Skeletal muscle satellite cell (primary cell): ENCODE data around the gene BICDL2.
A peak's percentile ranks its signal among the peaks of the same experiment; 100 is the strongest.

Source experiments
- H3K27me3 ChIP-seq: 2 replicates; pipeline ENCODE4 v1.7.0; 2013; ENCODE audit warnings: low read length; ENCODE audit not compliant: control insufficient read depth, insufficient read depth
- H3K36me3 ChIP-seq: 2 replicates; pipeline ENCODE4 v1.7.0; 2013; ENCODE audit warnings: mild to moderate bottlenecking, control low read depth, low read length; ENCODE audit not compliant: insufficient read depth
- H3K4me1 ChIP-seq: 2 replicates; pipeline ENCODE4 v1.7.0; 2013; ENCODE audit warnings: low read length; ENCODE audit not compliant: control insufficient read depth, insufficient read depth
- H3K4me2 ChIP-seq: 2 replicates; pipeline ENCODE4 v1.7.0; 2013; ENCODE audit warnings: mild to moderate bottlenecking, low read length
- H3K4me3 ChIP-seq: 2 replicates; pipeline ENCODE4 v1.7.0; 2013; ENCODE audit warnings: low read length
- H3K9ac ChIP-seq: 2 replicates; pipeline ENCODE4 v1.7.0; 2013; ENCODE audit warnings: mild to moderate bottlenecking, low read depth, low read length, moderate library complexity
- H3K9me3 ChIP-seq: replicated peaks from 2 replicates; pipeline ENCODE4 v1.7.0; 2013; ENCODE audit warnings: mild to moderate bottlenecking, control low read depth, low read length

The BICDL2 gene

DNA sequence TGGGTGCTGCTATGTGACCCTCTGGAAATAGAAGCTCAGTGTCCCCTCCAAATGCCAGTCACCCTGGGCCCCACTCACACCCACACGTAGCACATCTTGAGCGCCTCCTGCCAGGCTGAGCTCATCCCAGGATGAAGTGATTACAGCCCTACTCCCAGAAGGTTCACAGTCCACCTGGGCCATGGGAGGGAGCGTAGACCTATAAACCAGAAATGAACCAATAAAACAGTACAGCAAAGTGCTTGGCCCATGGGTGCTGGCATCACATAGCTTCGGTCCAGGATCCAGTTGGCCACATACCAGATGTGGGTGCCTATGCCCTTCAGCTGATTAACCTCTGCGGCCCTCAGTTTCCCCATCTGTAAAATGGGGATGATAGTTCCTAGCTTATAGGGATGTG lies 2.2 kb upstream of the BICDL2 start:
- Histone ChIP-seq H3K4me2 (no peak overlapping the region), H3K4me1 (no peaks in the 10 kb centered on the region)

GRCh38 chr16:3038256-3038655 lies 1.5 kb upstream of the BICDL2 start:
- no peaks in the 10 kb centered on the region for H3K4me1 ChIP-seq
- H3K4me3 ChIP-seq: no peak overlapping the region
- H3K27me3 ChIP-seq: peaks cover 58% of the 10 kb centered on the region

More for the DNA sequence above, 2.2 kb upstream of the BICDL2 start:
- Histone ChIP-seq H3K9ac (no peak overlapping the region), H3K4me3 (no peak overlapping the region), H3K27me3 (peaks cover 54% of the 10 kb centered on the region), H3K36me3 (no peaks in the 10 kb centered on the region), H3K9me3 (no peaks in the 10 kb centered on the region)

DNA sequence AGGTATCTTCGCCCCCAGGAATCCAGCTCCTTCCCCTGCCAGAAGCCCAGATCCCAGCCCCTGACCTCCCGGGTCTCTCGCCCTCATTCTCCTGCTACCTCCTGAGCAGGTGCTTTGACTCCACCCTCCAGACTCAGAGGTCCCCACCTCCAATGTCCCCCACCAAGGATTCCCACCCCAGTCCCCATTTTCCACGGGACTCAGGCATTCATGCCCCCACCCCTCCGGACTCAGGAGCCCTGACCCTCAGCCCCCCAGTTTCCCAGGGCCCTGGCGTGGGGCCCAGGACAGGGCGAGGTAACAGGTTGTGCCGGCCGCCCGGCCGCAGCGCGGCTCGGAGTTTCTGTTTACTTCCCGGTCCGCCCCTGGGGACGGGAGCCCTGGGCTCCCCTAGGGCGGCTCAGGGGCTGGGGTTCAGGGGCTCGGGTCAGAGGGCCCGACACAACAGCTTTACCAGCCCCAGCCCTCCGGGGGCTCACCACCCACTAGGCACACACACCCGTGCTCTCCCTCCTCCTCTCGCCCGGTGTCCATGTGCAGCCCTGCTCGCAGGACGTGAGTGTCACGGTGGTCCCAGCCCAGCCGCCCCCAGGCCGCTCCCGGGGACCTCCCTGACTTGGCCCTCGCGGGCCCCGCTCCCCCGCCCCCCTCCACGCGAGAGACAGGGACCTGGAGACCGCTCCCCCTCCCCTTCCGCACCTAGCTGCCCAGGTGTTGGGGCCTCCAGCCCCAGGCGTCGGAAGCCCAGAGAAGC lies 595 bp downstream of the BICDL2 start:
- Histone ChIP-seq H3K4me2 (no peak overlapping the region), H3K9me3 (no peaks in the 10 kb centered on the region), H3K9ac (no peak overlapping the region), H3K36me3 (no peaks in the 10 kb centered on the region), H3K4me1 (no peaks in the 10 kb centered on the region), H3K27me3 (peaks cover 72% of the 10 kb centered on the region), H3K4me3 (no peak overlapping the region)

More at GRCh38 chr16:3038256-3038655, 1.5 kb upstream of the BICDL2 start:
- H3K9ac ChIP-seq: no peak overlapping the region
- H3K36me3 ChIP-seq: no peaks in the 10 kb centered on the region
- H3K9me3 ChIP-seq: no peaks in the 10 kb centered on the region
- no peak overlapping the region for H3K4me2 ChIP-seq

- Histone ChIP-seq H3K4me3 (no peak overlapping the region), H3K9ac (no peak overlapping the region), H3K9me3 (no peaks in the 10 kb centered on the region), H3K4me1 (no peaks in the 10 kb centered on the region), H3K4me2 (no peak overlapping the region), H3K36me3 (no peaks in the 10 kb centered on the region), H3K27me3 (peaks cover 72% of the 10 kb centered on the region)
Observed at GRCh38 chr16:3035289-3035971, 1.3 kb downstream of the BICDL2 start.

- H3K9ac ChIP-seq: no peak overlapping the region
- H3K4me3 ChIP-seq: no peak overlapping the region
- H3K36me3 ChIP-seq: no peaks in the 10 kb centered on the region
- peaks cover 63% of the 10 kb centered on the region for H3K27me3 ChIP-seq
- H3K4me2 ChIP-seq: no peak overlapping the region
- H3K4me1 ChIP-seq: peaks cover 8% of the 10 kb centered on the region
- H3K9me3 ChIP-seq: no peaks in the 10 kb centered on the region
Observed at GRCh38 chr16:3032624-3033023, 4.1 kb downstream of the BICDL2 start.

- Histone ChIP-seq H3K4me3 (no peak overlapping the region), H3K4me1 (peaks cover 8% of the 10 kb centered on the region), H3K27me3 (peaks cover 47% of the 10 kb centered on the region)
Observed at GRCh38 chr16:3030222-3031212, 6.2 kb downstream of the BICDL2 start.

DNA sequence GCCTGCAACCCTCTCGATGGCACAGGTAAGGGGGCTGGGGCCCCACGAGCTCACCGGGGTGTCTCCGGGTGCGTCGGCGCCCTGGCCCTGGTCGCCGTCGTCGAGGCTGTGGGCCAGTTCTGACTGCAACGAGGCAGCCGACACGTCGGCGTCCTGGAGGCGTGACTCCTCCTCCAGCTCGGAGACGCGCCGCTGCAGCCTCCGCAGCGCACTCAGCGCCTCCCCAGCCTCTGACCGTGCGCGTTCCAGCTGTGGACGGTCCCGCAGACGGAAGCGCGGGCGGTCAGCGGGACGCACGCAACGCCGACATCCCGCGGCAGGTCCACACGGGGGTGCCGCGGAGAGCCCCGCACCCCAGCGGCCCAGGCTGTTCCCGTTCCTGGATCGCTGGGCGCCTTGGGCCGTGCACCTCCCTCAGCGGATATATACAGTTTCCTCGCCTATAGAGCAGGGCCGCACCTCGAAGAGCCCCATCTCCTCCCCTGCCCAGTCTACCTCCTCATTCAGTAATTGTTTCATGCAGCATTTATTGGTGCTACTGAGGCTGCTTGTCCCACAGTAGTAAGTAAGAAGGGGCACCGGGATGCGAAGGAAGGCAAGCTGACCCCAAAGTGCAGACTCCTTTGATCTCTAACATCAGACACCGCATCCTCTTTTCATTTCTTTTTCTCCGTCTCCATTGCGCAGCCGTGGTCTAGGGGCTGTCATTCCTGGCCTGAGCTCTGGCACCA lies 7.1 kb downstream of the BICDL2 start:
- H3K9ac ChIP-seq: no peak overlapping the region
- peak overlapping the region; percentile 51 for H3K4me3 ChIP-seq
- H3K9me3 ChIP-seq: no peaks in the 10 kb centered on the region
- H3K4me2 ChIP-seq: peak overlapping the region; percentile 66
- H3K36me3 ChIP-seq: peaks cover 9% of the 10 kb centered on the region
- H3K27me3 ChIP-seq: peaks cover 40% of the 10 kb centered on the region
- peaks cover 8% of the 10 kb centered on the region for H3K4me1 ChIP-seq

More at GRCh38 chr16:3030222-3031212, 6.2 kb downstream of the BICDL2 start:
- Histone ChIP-seq H3K36me3 (peaks cover 9% of the 10 kb centered on the region), H3K9me3 (no peaks in the 10 kb centered on the region), H3K4me2 (no peak overlapping the region), H3K9ac (no peak overlapping the region)

DNA sequence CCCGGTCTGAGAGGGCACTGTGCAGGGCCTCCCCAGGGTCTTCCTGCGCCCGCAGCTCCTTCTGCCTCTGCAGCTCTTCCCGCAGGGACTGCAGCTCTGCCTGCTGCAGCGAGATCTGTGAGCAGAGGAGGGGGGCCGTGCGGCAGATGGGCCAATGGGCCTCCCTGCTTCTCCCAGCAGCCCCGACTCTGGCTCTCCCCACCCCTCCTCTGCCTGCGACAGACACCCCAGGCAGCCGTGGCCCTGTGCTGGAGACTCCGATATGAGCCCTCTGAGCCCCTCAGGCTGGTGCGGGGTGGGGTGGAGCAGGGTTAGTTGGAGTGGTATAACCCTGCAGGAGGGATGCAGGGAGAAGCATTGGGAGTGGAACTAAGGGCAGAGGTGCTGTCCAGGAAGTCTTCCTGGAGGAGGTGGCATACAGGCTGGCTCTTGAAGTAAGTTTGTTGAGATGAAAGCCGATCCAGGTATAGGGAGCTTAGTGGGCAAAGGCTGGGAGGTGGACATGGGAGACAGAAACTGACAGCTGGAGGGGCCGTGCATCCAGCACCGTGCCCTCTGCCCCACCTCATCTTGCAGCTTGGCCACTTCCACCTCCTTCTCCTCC lies 7.9 kb downstream of the BICDL2 start:
- Histone ChIP-seq H3K36me3 (peaks cover 9% of the 10 kb centered on the region), H3K4me2 (no peak overlapping the region), H3K4me1 (peaks cover 8% of the 10 kb centered on the region), H3K9ac (no peak overlapping the region), H3K4me3 (no peak overlapping the region), H3K27me3 (peaks cover 34% of the 10 kb centered on the region), H3K9me3 (no peaks in the 10 kb centered on the region)

DNA sequence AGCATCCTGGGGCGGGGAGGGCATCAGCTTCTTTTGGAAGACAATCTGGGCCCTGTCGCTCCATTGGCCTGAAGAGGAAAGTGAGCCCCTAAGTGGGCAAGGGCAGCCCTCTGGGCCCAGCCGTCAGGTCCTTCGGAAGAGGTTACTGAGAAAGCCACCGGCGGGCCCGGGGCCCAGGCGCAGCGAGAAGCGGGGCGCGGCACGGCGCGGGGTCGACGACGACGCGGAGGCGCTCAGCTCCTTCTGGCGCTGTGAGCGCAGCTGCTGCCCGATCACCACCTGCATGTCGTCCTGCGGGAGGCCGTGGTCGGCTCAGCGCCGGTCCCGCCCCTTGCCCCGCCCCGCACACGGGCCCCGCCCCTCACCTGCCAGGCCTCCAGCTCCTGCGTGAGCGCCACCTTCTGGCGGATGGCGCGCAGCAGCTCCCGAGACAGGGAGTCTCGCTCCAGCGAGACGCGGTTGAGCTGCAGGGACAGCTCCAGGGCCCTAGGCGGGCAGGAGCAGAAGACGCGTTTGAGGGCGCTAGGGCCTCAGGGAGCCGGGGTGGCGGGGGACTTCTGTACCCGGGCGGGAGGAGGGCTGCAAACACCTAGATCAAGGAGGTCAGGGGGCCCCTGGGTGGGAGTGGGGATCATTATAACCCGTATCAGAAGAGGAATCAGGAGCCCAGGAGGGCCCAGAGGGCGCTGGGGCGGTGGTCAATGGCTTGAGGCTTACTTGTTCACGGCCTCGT lies 8.6 kb downstream of the BICDL2 start:
- Histone ChIP-seq H3K27me3 (peaks cover 27% of the 10 kb centered on the region), H3K9ac (no peak overlapping the region), H3K36me3 (peaks cover 9% of the 10 kb centered on the region), H3K4me3 (no peak overlapping the region), H3K4me1 (peaks cover 15% of the 10 kb centered on the region), H3K9me3 (no peaks in the 10 kb centered on the region), H3K4me2 (no peak overlapping the region)

DNA sequence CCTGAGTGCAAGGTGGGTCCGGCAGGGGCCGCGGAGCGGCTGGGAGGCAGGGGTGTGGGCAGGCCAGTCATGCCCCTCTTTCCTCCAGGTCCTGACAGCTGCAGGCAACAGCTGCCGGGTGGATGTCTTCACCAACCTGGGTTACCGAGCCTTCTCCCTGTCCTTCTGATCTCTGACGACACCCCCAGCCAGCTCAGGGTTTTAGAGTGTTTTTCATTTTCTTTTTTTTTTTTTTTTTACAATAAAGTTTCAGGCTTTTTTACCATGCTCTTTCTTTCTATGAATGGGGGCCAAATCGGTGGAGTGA lies 9.3 kb downstream of the BICDL2 start:
- Histone ChIP-seq H3K9me3 (no peaks in the 10 kb centered on the region), H3K4me1 (peaks cover 22% of the 10 kb centered on the region), H3K4me3 (no peak overlapping the region), H3K27me3 (peaks cover 20% of the 10 kb centered on the region), H3K4me2 (no peak overlapping the region), H3K36me3 (peaks cover 14% of the 10 kb centered on the region), H3K9ac (no peak overlapping the region)
